Colonic mucosa (tissue), 4 donors: ENCODE data around the gene CSNK2B. TPM values are rescaled to one million over a fixed set of nuclear protein-coding genes. Genes with fewer than 3 reads are reported as not detected.

ENCODE experiments used
- DNase-seq: peaks from one replicate; pipeline ENCODE4 v3.0.0-alpha.2; 2020
- H3K27ac ChIP-seq: fragments of 200-600 bp; one replicate; pipeline ENCODE4 v1.8.0; 2021
- H3K27me3 ChIP-seq: fragments of 200-600 bp; one replicate; pipeline ENCODE4 v1.8.0; 2021
- H3K36me3 ChIP-seq: fragments of 200-600 bp; one replicate; pipeline ENCODE4 v1.8.0; 2021
- H3K4me1 ChIP-seq: fragments of 200-600 bp; one replicate; pipeline ENCODE4 v1.8.0; 2021; ENCODE audit warnings: mild to moderate bottlenecking
- H3K4me3 ChIP-seq: fragments of 200-600 bp; one replicate; pipeline ENCODE4 v1.8.0; 2021
- H3K9ac ChIP-seq, 2 donors: one replicate each; pipeline ENCODE4 v1.7.0; 2013; ENCODE audit warnings: control low read depth in 2 of 2, low read depth in 2 of 2, low read length in 2 of 2
- H3K9me3 ChIP-seq: fragments of 200-600 bp; one replicate; pipeline ENCODE4 v1.8.0; 2021
- CTCF ChIP-seq: fragments of 200-600 bp; IDR thresholded peaks from one replicate; pipeline ENCODE4 v1.8.0; 2022; ENCODE audit warnings: antibody characterized with exemption, mild to moderate bottlenecking
- intact Hi-C: fragments of 100-400 bp; cut with DNase I; formaldehyde crosslinking; loops from one replicate; pipeline ENCODE4 v1.14.1; 2022
- microRNA-seq: library from miRNA; unstranded; fragments of <30 nt; microRNA quantifications from one replicate; pipeline ENCODE4, GENCODE V29; 2019
- total RNA-seq, 2 donors: library from RNA; stranded (reverse); fragmentation: NEBNext Ultra II Directional in 1 of 2; extraction: Animal tissue kit (Norgen Biotek cat#: 25700) in 1 of 2; gene quantifications; one replicate each; pipeline ENCODE4 v1.2.1, GENCODE V29; 2021
- donor health status: healthy.
- donor health status: DM: no; HTN: no; CAD: no.
- donor health status: DM: no; HTN: no; CAD: no.

CSNK2B gene
- total RNA-seq, 2 donors from 2014 or later = 140 to 152 TPM

GRCh38 chr6:31718265-31718664 lies 52.4 kb downstream of the CSNK2B start:
- DNase-seq = peak; percentile 89
- TF ChIP-seq CTCF = no peak
- no peaks in the 10 kb centered on the region for H3K36me3 ChIP-seq
- H3K9ac ChIP-seq = no peak overlapping the region
- intact Hi-C loops = no loop called here
- H3K27me3 ChIP-seq = no peaks in the 10 kb centered on the region
- no peaks in the 10 kb centered on the region for H3K9me3 ChIP-seq
- peaks cover 5% of the 10 kb centered on the region for H3K4me1 ChIP-seq
- H3K4me3 ChIP-seq = no peak overlapping the region
- no peak overlapping the region for H3K27ac ChIP-seq

- no peak for TF ChIP-seq CTCF
- Histone ChIP-seq H3K4me3 (no peak overlapping the region), H3K4me1 (peaks cover under 1% of the 10 kb centered on the region), H3K9ac (no peak overlapping the region), H3K27ac (no peak overlapping the region), H3K36me3 (no peaks in the 10 kb centered on the region), H3K27me3 (no peaks in the 10 kb centered on the region), H3K9me3 (no peaks in the 10 kb centered on the region)
- intact Hi-C loops = no loop called here
- no peak for DNase-seq
These were observed 53.1 kb downstream of the CSNK2B start for GRCh38 chr6:31719001-31719400.

Small RNAs within 50 kb of the gene (microRNA-seq; reads per million reads assigned to microRNA genes)
- gene MIR4646 = not detected
- gene MIR6832 = not detected

Other genes starting within 250 kb of the CSNK2B start
- gene MICB, start 167.9 kb upstream of the CSNK2B start, total RNA-seq = 1 to 10 TPM; 5.6 to 6.7 TPM
- not detected for gene MCCD1, start 137.1 kb upstream of the CSNK2B start, total RNA-seq
- gene DDX39B, start 124.1 kb upstream of the CSNK2B start, total RNA-seq = 100 to 1,000 TPM; 213 to 422 TPM
- under 1 TPM; 0.57 to 0.85 TPM for gene ATP6V1G2, start 119.5 kb upstream of the CSNK2B start, total RNA-seq
- gene NFKBIL1, start 118.5 kb upstream of the CSNK2B start, total RNA-seq = 10 to 100 TPM; 16.1 to 18.8 TPM
- gene LTA, start 93.8 kb upstream of the CSNK2B start, total RNA-seq = 1 to 10 TPM in 1 of 2 donors, under 1 TPM in 1; 0.35 to 2.4 TPM
- gene TNF, start 90.5 kb upstream of the CSNK2B start, total RNA-seq = 1 to 10 TPM in 1 of 2 donors, under 1 TPM in 1; 0.48 to 1.4 TPM
- 1 to 10 TPM; 3.4 to 5.7 TPM for gene LTB, start 83.7 kb upstream of the CSNK2B start, total RNA-seq
- 1 to 10 TPM; 4.8 to 9.2 TPM for gene LST1, start 79.8 kb upstream of the CSNK2B start, total RNA-seq
- gene NCR3, start 73.1 kb upstream of the CSNK2B start, total RNA-seq = under 1 TPM; 0.67 to 0.90 TPM
- 10 to 100 TPM in 1 of 2 donors, 1 to 10 TPM in 1; 5.0 to 20.7 TPM for gene AIF1, start 50.8 kb upstream of the CSNK2B start, total RNA-seq
- 100 to 1,000 TPM; 107 to 171 TPM for gene PRRC2A, start 45.4 kb upstream of the CSNK2B start, total RNA-seq
- gene BAG6, start 13.4 kb upstream of the CSNK2B start, total RNA-seq = 100 to 1,000 TPM; 266 to 337 TPM
- gene APOM, start 10.2 kb upstream of the CSNK2B start, total RNA-seq = 1 to 10 TPM; 1.6 to 2.4 TPM
- 10 to 100 TPM; 28.3 to 32.8 TPM for gene C6orf47, start 5.3 kb upstream of the CSNK2B start, total RNA-seq
- gene GPANK1, start 1.1 kb upstream of the CSNK2B start, total RNA-seq = 10 to 100 TPM; 11.0 to 14.9 TPM
- gene LY6G5B, start 3.9 kb downstream of the CSNK2B start, total RNA-seq = 1 to 10 TPM; 4.4 to 9.0 TPM
- 1 to 10 TPM; 1.9 to 2.8 TPM for gene LY6G5C, start 15.0 kb downstream of the CSNK2B start, total RNA-seq
- 10 to 100 TPM; 56.8 to 65.2 TPM for gene ABHD16A, start 37.2 kb downstream of the CSNK2B start, total RNA-seq
- not detected for gene LY6G6F, start 40.8 kb downstream of the CSNK2B start, total RNA-seq
- not detected for gene LY6G6D, start 49.3 kb downstream of the CSNK2B start, total RNA-seq
- gene LY6G6C, start 55.7 kb downstream of the CSNK2B start, total RNA-seq = 1 to 10 TPM in 1 of 2 donors, not detected in 1; 2.3 TPM
- under 1 TPM; 0.19 to 0.57 TPM for gene MPIG6B, start 57.3 kb downstream of the CSNK2B start, total RNA-seq
- gene DDAH2, start 63.2 kb downstream of the CSNK2B start, total RNA-seq = 10 to 100 TPM; 92.1 to 98.7 TPM
- gene CLIC1, start 70.5 kb downstream of the CSNK2B start, total RNA-seq = 100 to 1,000 TPM; 622 to 646 TPM
- 10 to 100 TPM; 13.3 to 34.2 TPM for gene MSH5, start 73.9 kb downstream of the CSNK2B start, total RNA-seq
- gene SAPCD1, start 96.6 kb downstream of the CSNK2B start, total RNA-seq = 1 to 10 TPM; 1.7 to 8.9 TPM
- gene VWA7, start 111.2 kb downstream of the CSNK2B start, total RNA-seq = 10 to 100 TPM in 1 of 2 donors, 1 to 10 TPM in 1; 6.1 to 10.1 TPM
- 100 to 1,000 TPM in 1 of 2 donors, 10 to 100 TPM in 1; 40.8 to 136 TPM for gene VARS1, start 129.7 kb downstream of the CSNK2B start, total RNA-seq
- 10 to 100 TPM; 37.6 to 61.3 TPM for gene LSM2, start 140.9 kb downstream of the CSNK2B start, total RNA-seq
- 1 to 10 TPM in 1 of 2 donors, under 1 TPM in 1; 0.98 to 1.4 TPM for gene HSPA1L, start 149.2 kb downstream of the CSNK2B start, total RNA-seq
- 100 to 1,000 TPM; 248 to 397 TPM for gene HSPA1A, start 149.5 kb downstream of the CSNK2B start, total RNA-seq
- 100 to 1,000 TPM; 278 to 543 TPM for gene HSPA1B, start 161.7 kb downstream of the CSNK2B start, total RNA-seq
- gene NEU1, start 196.7 kb downstream of the CSNK2B start, total RNA-seq = 10 to 100 TPM; 33.8 to 47.4 TPM
- 100 to 1,000 TPM; 546 to 779 TPM for gene SLC44A4, start 212.9 kb downstream of the CSNK2B start, total RNA-seq
- 10 to 100 TPM; 28.4 to 52.1 TPM for gene EHMT2, start 231.6 kb downstream of the CSNK2B start, total RNA-seq
- gene ZBTB12, start 236.0 kb downstream of the CSNK2B start, total RNA-seq = 1 to 10 TPM; 2.0 to 4.9 TPM